ENCODE results near the gene SMYD5.

Gene SMYD5

GRCh38 chr2:73203055-73203681 lies 10.9 kb upstream of the SMYD5 start:
- no peak for DNase-seq (ENCODE audit: insufficient read length, low spot score)
- no peak for FAIRE-seq

- FAIRE-seq (no peak), DNase-seq (ENCODE audit: insufficient read length, low spot score) (no peak)
Observed at GRCh38 chr2:73205611-73206010, 8.4 kb upstream of the SMYD5 start.

- DNase-seq (ENCODE audit: insufficient read length, low spot score) (no peak), FAIRE-seq (no peak)
Observed at GRCh38 chr2:73208258-73208657, 5.8 kb upstream of the SMYD5 start.

GRCh38 chr2:73210019-73210418 lies 4.0 kb upstream of the SMYD5 start:
- no peak for FAIRE-seq
- no peak for DNase-seq (ENCODE audit: insufficient read length, low spot score)

- FAIRE-seq, result no peak
- no peak for DNase-seq (ENCODE audit: insufficient read length, low spot score)
Observed at GRCh38 chr2:73210696-73211095, 3.3 kb upstream of the SMYD5 start.

- DNase-seq (ENCODE audit: insufficient read length, low spot score), result no peak
- FAIRE-seq, result no peak
Observed at GRCh38 chr2:73212098-73212447, 2.0 kb upstream of the SMYD5 start.

GRCh38 chr2:73212448-73213176 lies 1.4 kb upstream of the SMYD5 start:
- FAIRE-seq (no peak), DNase-seq (ENCODE audit: insufficient read length, low spot score) (peak; percentile 89)

GRCh38 chr2:73215254-73215653 lies 1.2 kb downstream of the SMYD5 start:
- DNase-seq (ENCODE audit: insufficient read length, low spot score), result no peak
- no peak for FAIRE-seq

GRCh38 chr2:73217160-73217559 lies 3.1 kb downstream of the SMYD5 start:
- no peak for FAIRE-seq

GRCh38 chr2:73217826-73218225 lies 3.8 kb downstream of the SMYD5 start:
- no peak for FAIRE-seq
- no peak for DNase-seq (ENCODE audit: insufficient read length, low spot score)

More at GRCh38 chr2:73217160-73217559, 3.1 kb downstream of the SMYD5 start:
- DNase-seq (ENCODE audit: insufficient read length, low spot score), result no peak

GRCh38 chr2:73218298-73218697 lies 4.3 kb downstream of the SMYD5 start:
- FAIRE-seq (no peak), DNase-seq (ENCODE audit: insufficient read length, low spot score) (no peak)

GRCh38 chr2:73223821-73224220 lies 9.8 kb downstream of the SMYD5 start:
- FAIRE-seq (no peak), DNase-seq (ENCODE audit: insufficient read length, low spot score) (no peak)

GRCh38 chr2:73225513-73226360 lies 11.7 kb downstream of the SMYD5 start:
- DNase-seq (ENCODE audit: insufficient read length, low spot score) (no peak), FAIRE-seq (no peak)

GRCh38 chr2:73227086-73227485 lies 13.0 kb downstream of the SMYD5 start:
- no peak for FAIRE-seq
- DNase-seq (ENCODE audit: insufficient read length, low spot score), result no peak

GRCh38 chr2:73228631-73229030 lies 14.6 kb downstream of the SMYD5 start:
- no peak for DNase-seq (ENCODE audit: insufficient read length, low spot score)
- FAIRE-seq, result no peak

- DNase-seq (ENCODE audit: insufficient read length, low spot score) (no peak), FAIRE-seq (peak; percentile 38)
Observed at GRCh38 chr2:73232403-73233153, 18.5 kb downstream of the SMYD5 start.

GRCh38 chr2:73233154-73233931 lies 19.3 kb downstream of the SMYD5 start, which contains the start of gene PRADC1:
TSS of gene PRADC1 (minus strand) at chr2:73233239. CDS start at chr2:73233160, 79 bp downstream.
- peak; percentile 99 for DNase-seq (ENCODE audit: insufficient read length, low spot score)
- peak; percentile 95 for FAIRE-seq

GRCh38 chr2:73233932-73234832 lies 20.1 kb downstream of the SMYD5 start, which contains the start of gene CCT7:
TSS of gene CCT7 (plus strand) at chr2:73234308. CDS start at chr2:73234379, 71 bp downstream.
- DNase-seq (ENCODE audit: insufficient read length, low spot score) (peak; percentile 84), FAIRE-seq (no peak)

Data from HTR-8/SVneo (cell line).